HG03558 (cell line): ENCODE data around the gene MLST8.

Experiments used
- ATAC-seq: cut with Tn5 transposase; IDR thresholded peaks from one replicate; pipeline ENCODE4 v1.9.1; 2021; ENCODE audit warnings: moderate number of reproducible peaks; ENCODE audit not compliant: unreplicated experiment; ENCODE audit errors: extremely low read depth

Gene MLST8

GRCh38 chr16:2228161-2228824, 23.0 kb downstream of the MLST8 start:
- ATAC-seq, result no peak

- ATAC-seq, result no peak
Measured at GRCh38 chr16:2229091-2229490, 23.8 kb downstream of the MLST8 start.

- ATAC-seq, result no peak
Measured at GRCh38 chr16:2229632-2230250, 24.5 kb downstream of the MLST8 start.

GRCh38 chr16:2230376-2230775, 25.1 kb downstream of the MLST8 start:
- ATAC-seq, result no peak

GRCh38 chr16:2231016-2231931, 26.0 kb downstream of the MLST8 start:
- ATAC-seq, result no peak

- no peak for ATAC-seq
Measured at GRCh38 chr16:2232094-2232990, 27.1 kb downstream of the MLST8 start.

- ATAC-seq, result no peak
Measured at GRCh38 chr16:2233046-2233775, 28.0 kb downstream of the MLST8 start.

- ATAC-seq, result no peak
Measured at GRCh38 chr16:2233872-2234812, 28.9 kb downstream of the MLST8 start.

- ATAC-seq, result no peak
Measured at GRCh38 chr16:2234813-2235170, 29.5 kb downstream of the MLST8 start.

- ATAC-seq, result no peak
Measured at GRCh38 chr16:2235234-2235651, 30.0 kb downstream of the MLST8 start.

- ATAC-seq, result no peak
Measured at GRCh38 chr16:2235695-2236336, 30.6 kb downstream of the MLST8 start.

- ATAC-seq, result no peak
Measured at GRCh38 chr16:2236337-2237101, 31.3 kb downstream of the MLST8 start, which contains the start of gene DNASE1L2. Gene DNASE1L2, plus strand, starts transcription at chr16:2236444. Its CDS starts 373 bp downstream, at chr16:2236817.

- no peak for ATAC-seq
Measured at GRCh38 chr16:2237102-2237482, 31.8 kb downstream of the MLST8 start.

- ATAC-seq, result no peak
Measured at GRCh38 chr16:2237493-2238149, 32.4 kb downstream of the MLST8 start.

GRCh38 chr16:2238150-2238837, 33.0 kb downstream of the MLST8 start:
- no peak for ATAC-seq
